Pancreas (tissue), 10 donors: ENCODE results near the gene TCEAL2. TPM values are rescaled to one million over a fixed set of nuclear protein-coding genes. Genes with fewer than 3 reads are reported as not detected.
"Not testable (repeated sequence)": the region's sequence is repeated elsewhere in the genome, so short reads cannot be mapped to it uniquely, and the experiment has no call there.

Experiments
- ATAC-seq, 4 donors: fragments of 200-7000 bp; cut with Tn5 transposase; one replicate each; pipeline versions ENCODE4 v1.8.0 to v1.9.1; 2020; ENCODE audit warnings: mild to moderate bottlenecking in 4 of 4, moderate library complexity in 4 of 4
- DNase-seq, 6 donors: peaks; one replicate each; pipeline ENCODE4 v3.0.0-alpha.2; 2020
- FAIRE-seq: peaks from 2 replicates; lab custom pipeline; 2012; peaks lifted over from hg19 to GRCh38; lab: Jason Lieb, UNC
- H3K27ac ChIP-seq, 4 donors: fragments of 200-600 bp; sonication (generic); 1 replicate in 3 of 4; 2 replicates in 1 of 4; pipeline versions ENCODE4 v1.5.0 to v1.8.0; 2020
- H3K27me3 ChIP-seq, 4 donors: fragments of 200-600 bp; one replicate each; pipeline ENCODE4 v1.8.0; 2021
- H3K36me3 ChIP-seq, 3 donors: fragments of 200-600 bp; sonication (generic) in 1 of 3; one replicate each; pipeline versions ENCODE4 v1.5.0 to v1.8.0; 2020 to 2021
- H3K4me1 ChIP-seq, 3 donors: fragments of 200-600 bp; one replicate each; pipeline ENCODE4 v1.8.0; 2021
- H3K4me3 ChIP-seq, 4 donors: fragments of 200-600 bp; sonication (generic) in 2 of 4; one replicate each; pipeline versions ENCODE4 v1.5.0 to v1.8.0; 2020 to 2021
- H3K9me3 ChIP-seq, 4 donors: fragments of 200-600 bp; one replicate each; pipeline ENCODE4 v1.8.0; 2021
- WGBS, 2 donors: extraction: QIAGEN DNeasy Blood & Tissue Kit; methylation state at CpG; one replicate each; pipeline ENCODE4 v1.1.7; 2013; 5-methylcytosine and 5-hydroxymethylcytosine counted together
- intact Hi-C, 3 donors: fragments of 100-400 bp; cut with DNase I; formaldehyde crosslinking; loops; one replicate each; pipeline versions ENCODE4 v1.11.1 to v1.14.2; 2022
- polyA plus RNA-seq, 2 donors: library from polyadenylated mRNA; stranded (reverse); fragments of 200-250 nt; gene quantifications; one replicate each; pipeline ENCODE4 v1.2.3, GENCODE V29; 2013
- total RNA-seq, 6 donors: library from RNA; stranded (reverse); fragmentation: NEBNext Ultra II Directional in 4 of 6; extraction: Animal tissue kit (Norgen Biotek cat#: 25700) in 4 of 6; gene quantifications; one replicate each; pipeline versions ENCODE4 v1.2.1 to v1.2.4, GENCODE V29; 2021 to 2023
- TF ChIP-seq, protein P1 (sequence below), 4 donors: fragments of 200-600 bp; sonication (generic) in 3 of 4; IDR thresholded peaks; one replicate each; pipeline versions ENCODE4 v1.5.0 to v1.8.0; 2021; ENCODE audit warnings: antibody characterized with exemption in 4 of 4
- donor health status: healthy with polysubstance abuse.
- donor health status: DM: no; HTN: no; CAD: no; lungs with moderate emphysema.
- donor health status: DM: no; HTN: no; CAD: no.
- donor health status: control.
- donor health status: control.
- donor health status: Bipolar disorder and iron deficiency.
- donor health status: DM: yes; HTN: yes; CAD: no.
- donor health status: DM: no; HTN: no; CAD: no.
- donor health status: DM: no; HTN: no; CAD: no.
- donor health status: DM: yes; HTN: yes; CAD: no.

TCEAL2 gene
- total and polyA plus RNA-seq, 8 donors, result 0.37 to 24.2 (median 1.9) TPM

- Histone ChIP-seq H3K9me3 (no peaks in the 10 kb centered on the region), H3K4me1 (no peaks in the 10 kb centered on the region), H3K4me3 (no peak overlapping the region), H3K27ac (no peak overlapping the region), H3K27me3 (peaks cover 0 to 24% (median 0%) of the 10 kb centered on the region in 4 donors), H3K36me3 (no peaks in the 10 kb centered on the region)
- FAIRE-seq (no peak), DNase-seq (no peak), ATAC-seq (no peak)
- WGBS, 2 donors, result 45 to 63% methylated on average over 8 of the region's 8 CpGs
- intact Hi-C loops, result no loop called here
- TF ChIP-seq, protein P1, sequence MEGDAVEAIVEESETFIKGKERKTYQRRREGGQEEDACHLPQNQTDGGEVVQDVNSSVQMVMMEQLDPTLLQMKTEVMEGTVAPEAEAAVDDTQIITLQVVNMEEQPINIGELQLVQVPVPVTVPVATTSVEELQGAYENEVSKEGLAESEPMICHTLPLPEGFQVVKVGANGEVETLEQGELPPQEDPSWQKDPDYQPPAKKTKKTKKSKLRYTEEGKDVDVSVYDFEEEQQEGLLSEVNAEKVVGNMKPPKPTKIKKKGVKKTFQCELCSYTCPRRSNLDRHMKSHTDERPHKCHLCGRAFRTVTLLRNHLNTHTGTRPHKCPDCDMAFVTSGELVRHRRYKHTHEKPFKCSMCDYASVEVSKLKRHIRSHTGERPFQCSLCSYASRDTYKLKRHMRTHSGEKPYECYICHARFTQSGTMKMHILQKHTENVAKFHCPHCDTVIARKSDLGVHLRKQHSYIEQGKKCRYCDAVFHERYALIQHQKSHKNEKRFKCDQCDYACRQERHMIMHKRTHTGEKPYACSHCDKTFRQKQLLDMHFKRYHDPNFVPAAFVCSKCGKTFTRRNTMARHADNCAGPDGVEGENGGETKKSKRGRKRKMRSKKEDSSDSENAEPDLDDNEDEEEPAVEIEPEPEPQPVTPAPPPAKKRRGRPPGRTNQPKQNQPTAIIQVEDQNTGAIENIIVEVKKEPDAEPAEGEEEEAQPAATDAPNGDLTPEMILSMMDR (IDR thresholded peaks at IDR 0.05), result no peak
Observed at GRCh38 chrX:102126863-102127262, 1.4 kb downstream of the TCEAL2 start.

- peak; percentile 83 for FAIRE-seq
Observed at GRCh38 chrX:102129473-102129872, 4.0 kb downstream of the TCEAL2 start.

GRCh38 chrX:102138064-102138463 lies 12.6 kb downstream of the TCEAL2 start:
- intact Hi-C loops, result no loop called here
- no peaks in the 10 kb centered on the region for H3K4me1 ChIP-seq
- TF ChIP-seq, protein P1 (IDR thresholded peaks at IDR 0.05), result no peak
- no peaks in the 10 kb centered on the region for H3K9me3 ChIP-seq
- DNase-seq (no peak), ATAC-seq (no peak), FAIRE-seq (no peak)
- no peak overlapping the region for H3K4me3 ChIP-seq
- 44 to 75% methylated on average over 4 of the region's 4 CpGs for WGBS, 2 donors
- no peak overlapping the region for H3K27ac ChIP-seq
- no peaks in the 10 kb centered on the region for H3K36me3 ChIP-seq
- peaks cover 0 to 20% (median 0%) of the 10 kb centered on the region in 4 donors for H3K27me3 ChIP-seq

More at GRCh38 chrX:102129473-102129872, 4.0 kb downstream of the TCEAL2 start:
- TF ChIP-seq, protein P1 (IDR thresholded peaks at IDR 0.05), result no peak
- WGBS, 2 donors, result 15 to 25% methylated on average over 1 of the region's 1 CpG
- Histone ChIP-seq H3K27me3 (peaks cover 0 to 21% (median 0%) of the 10 kb centered on the region in 4 donors), H3K4me1 (no peaks in the 10 kb centered on the region), H3K36me3 (no peaks in the 10 kb centered on the region), H3K4me3 (no peak overlapping the region), H3K9me3 (no peaks in the 10 kb centered on the region), H3K27ac (no peak overlapping the region)
- DNase-seq (no peak), ATAC-seq (peak in 1 of 4 donors; percentile 39)
- intact Hi-C loops, result no loop called here

DNA sequence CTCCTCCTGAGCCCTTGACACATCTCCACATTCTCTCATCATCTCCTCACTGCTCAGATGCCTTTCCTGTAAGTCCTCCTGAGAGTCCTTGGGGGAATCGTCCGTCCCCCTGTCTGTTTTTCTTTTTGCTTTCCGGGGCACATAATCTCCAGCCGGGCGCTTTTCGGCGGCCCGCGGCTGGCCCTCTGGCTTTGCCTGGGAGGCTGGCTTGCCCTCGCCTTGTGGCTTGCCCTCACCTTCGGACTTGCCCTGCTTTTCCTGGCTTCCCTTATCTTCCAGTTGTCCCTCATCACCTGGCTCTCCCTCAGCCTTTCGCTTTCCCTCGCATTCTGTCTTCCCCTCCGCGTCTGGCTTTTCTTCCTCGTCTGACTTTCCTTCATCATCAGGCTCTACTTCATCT lies 15.4 kb downstream of the TCEAL2 start:
- H3K4me3 ChIP-seq, H3K36me3 ChIP-seq, intact Hi-C loops, H3K27ac ChIP-seq, ATAC-seq, H3K4me1 ChIP-seq, DNase-seq, H3K9me3 ChIP-seq, FAIRE-seq: not testable (repeated sequence)
- peaks cover 0 to 18% (median 4%) of the 10 kb centered on the region in 4 donors for H3K27me3 ChIP-seq
- 47 to 63% methylated on average over 16 of the region's 16 CpGs for WGBS, 2 donors

GRCh38 chrX:102141631-102142030 lies 16.2 kb downstream of the TCEAL2 start:
- H3K9me3 ChIP-seq, intact Hi-C loops, FAIRE-seq, H3K4me3 ChIP-seq, H3K27ac ChIP-seq, H3K36me3 ChIP-seq, H3K4me1 ChIP-seq, ATAC-seq: not testable (repeated sequence)
- H3K27me3 ChIP-seq, result peaks cover under 1 to 16% (median 6%) of the 10 kb centered on the region in 4 donors
- 22 to 53% methylated on average over 19 of the region's 19 CpGs for WGBS, 2 donors
- DNase-seq, result peak in 1 of 6 donors; percentile 36

DNA sequence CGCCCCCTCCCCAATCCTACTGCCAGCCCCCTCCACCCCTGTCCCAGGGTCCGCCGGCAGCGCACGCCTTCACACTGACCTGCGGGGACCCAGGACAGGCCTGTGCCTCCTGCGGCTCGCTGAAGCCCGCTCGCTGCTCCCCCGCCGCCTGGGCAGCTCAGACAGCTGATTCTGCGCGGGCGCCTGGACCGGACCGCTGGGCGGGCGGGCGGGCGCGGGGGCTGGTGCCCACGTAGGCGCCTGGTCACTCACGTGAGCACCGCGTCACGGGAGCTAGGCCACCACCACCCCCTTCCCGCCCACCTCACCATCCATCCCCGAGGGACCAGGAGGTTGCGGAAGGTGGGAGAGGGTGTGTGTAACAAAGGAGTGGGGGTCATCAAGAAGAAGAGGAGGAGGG lies 16.8 kb downstream of the TCEAL2 start, which contains the start of gene TCEAL6:
Gene TCEAL6, minus strand, starts transcription at position 208 of the 400 bp plus-strand sequence.
- H3K9me3 ChIP-seq, FAIRE-seq, H3K27ac ChIP-seq, intact Hi-C loops, H3K4me1 ChIP-seq, H3K36me3 ChIP-seq, H3K4me3 ChIP-seq: not testable (repeated sequence)
- peak in 1 of 6 donors; percentile 41 for DNase-seq
- peak in 2 of 4 donors; percentile 46 to 59 for ATAC-seq
- 3 to 28% methylated on average over 22 to 25 of the region's 31 CpGs for WGBS, 2 donors
- H3K27me3 ChIP-seq, result peaks cover 3 to 16% (median 8%) of the 10 kb centered on the region in 4 donors
